GM19328 (cell line): ENCODE data around the gene CARD14.
"Not testable (repeated sequence)": the region's sequence is repeated elsewhere in the genome, so short reads cannot be mapped to it uniquely, and the experiment has no call there.

Experiments
- ATAC-seq: cut with Tn5 transposase; IDR thresholded peaks from one replicate; pipeline ENCODE4 v1.9.1; 2021; ENCODE audit warnings: mild to moderate bottlenecking, moderate library complexity; ENCODE audit not compliant: unreplicated experiment

CARD14 gene

DNA sequence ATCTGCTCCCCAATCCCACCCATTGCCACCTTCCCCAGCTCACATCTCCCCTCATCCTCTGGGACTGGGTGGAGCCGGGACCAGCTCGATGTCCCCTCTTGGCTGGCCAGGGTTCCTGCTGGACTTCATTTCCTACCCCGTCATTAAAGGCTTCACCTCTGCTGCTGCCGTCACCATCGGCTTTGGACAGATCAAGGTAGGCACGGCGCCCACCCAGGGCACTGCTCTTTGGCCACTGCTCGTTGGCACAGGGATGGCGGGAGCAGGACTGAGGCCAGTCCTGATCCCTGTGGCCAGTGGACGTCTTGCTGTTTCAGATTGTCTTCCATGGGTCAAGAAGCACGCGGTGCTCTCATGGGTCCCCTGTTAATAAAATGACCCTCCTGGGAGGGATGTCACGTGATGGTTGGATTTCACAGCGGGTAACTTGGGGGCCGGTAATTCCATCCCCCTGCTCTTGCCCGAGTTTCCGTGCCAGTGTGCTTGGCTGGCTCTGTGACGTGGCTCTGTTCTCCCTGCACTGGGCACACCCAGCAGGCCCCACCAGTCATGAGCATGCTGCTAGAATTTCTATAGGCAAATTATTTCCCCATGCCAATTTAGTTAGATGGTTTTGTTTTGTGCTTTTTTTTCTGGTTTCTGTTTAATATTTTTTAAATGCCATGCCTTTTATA, 53.4 kb downstream of the CARD14 start:
- no peak for ATAC-seq

DNA sequence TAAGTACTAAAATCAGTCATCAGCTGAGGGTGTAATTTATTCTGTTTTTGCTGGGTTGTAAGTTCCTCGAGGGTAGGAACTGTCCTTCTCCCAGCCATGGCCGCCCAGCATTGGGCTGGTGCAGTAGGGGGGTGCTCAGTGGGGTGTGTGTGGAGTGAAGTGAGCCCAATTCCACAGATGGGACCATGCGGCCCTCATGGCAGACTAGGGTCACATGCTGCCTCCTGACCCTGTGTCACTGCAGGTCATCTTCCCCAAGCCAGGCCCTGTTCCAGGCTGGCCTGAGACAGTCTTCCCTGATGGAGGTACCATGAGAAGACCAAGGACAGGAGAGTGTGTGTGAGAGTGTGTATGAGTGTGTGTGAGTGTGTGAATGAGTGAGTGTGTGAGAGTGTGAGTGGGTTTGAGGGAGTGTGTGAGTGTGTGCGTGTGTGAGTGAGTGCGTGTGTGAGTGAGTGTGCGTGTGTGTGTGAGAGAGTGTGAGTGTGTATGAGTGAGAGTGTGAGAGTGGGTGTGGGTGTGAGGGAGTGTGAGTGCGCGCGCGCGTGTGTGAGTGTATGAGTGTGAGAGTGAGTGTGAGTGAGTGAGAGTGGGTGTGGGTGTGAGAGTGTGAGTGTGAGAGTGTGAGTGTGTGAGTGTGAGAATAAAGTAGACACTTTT, 54.1 kb downstream of the CARD14 start:
- no peak for ATAC-seq

DNA sequence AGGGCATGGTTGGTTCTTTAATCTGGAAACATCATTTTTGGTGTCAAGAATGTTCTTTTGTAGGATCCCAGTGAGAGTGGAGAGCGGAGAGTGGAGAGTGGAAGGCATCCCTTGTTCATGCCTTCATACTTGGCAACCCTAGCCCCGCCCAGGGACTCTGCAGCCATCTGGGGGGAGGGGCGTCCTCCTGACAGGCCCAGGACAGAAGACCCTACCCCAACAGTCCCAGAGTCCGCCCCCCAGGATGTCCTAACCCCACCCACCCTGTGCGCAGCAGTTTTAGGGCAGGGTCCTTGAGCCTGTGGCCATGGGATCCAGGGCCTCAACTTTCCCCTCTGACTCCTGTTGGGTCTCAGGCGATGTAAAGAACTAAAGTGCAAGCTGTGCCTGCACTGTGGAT, 54.9 kb downstream of the CARD14 start:
- no peak for ATAC-seq

- ATAC-seq, result no peak
Measured at GRCh38 chr17:80225230-80225629, 55.4 kb downstream of the CARD14 start.

DNA sequence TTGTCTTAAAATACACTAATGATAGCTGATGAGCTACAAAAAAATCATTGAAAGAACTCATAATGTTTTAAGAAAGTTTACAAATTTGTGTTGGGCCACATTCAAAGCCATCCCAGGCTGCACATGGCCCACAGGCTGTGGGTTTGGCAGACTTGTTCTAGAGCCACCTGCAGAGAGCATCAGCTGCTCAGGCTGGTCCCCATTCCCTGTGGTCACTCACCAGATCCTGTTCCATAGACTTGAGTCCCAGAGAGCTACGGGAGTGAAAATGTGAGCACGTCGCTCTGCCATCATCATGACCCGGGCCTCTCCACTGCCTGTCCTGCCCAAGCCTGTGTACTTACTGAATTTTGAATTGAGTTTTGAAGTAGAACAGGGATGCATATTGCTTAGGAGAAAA, 57.3 kb downstream of the CARD14 start:
- ATAC-seq, result no peak

DNA sequence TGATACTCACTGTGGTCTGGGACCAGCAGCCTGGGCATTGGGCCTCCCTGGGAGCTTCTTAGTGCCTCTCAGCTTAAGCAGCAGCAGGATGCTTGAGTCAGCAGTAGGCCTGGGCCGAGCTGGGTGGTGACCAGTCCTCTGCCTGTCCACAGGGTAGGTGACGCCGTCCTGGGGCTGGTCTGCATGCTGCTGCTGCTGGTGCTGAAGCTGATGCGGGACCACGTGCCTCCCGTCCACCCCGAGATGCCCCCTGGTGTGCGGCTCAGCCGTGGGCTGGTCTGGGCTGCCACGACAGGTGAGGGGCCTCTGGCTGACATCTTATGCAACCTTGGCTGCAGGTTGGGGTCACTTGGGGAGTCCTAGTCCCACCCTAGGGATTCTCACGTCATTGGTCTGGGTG, 57.8 kb downstream of the CARD14 start:
- no peak for ATAC-seq

DNA sequence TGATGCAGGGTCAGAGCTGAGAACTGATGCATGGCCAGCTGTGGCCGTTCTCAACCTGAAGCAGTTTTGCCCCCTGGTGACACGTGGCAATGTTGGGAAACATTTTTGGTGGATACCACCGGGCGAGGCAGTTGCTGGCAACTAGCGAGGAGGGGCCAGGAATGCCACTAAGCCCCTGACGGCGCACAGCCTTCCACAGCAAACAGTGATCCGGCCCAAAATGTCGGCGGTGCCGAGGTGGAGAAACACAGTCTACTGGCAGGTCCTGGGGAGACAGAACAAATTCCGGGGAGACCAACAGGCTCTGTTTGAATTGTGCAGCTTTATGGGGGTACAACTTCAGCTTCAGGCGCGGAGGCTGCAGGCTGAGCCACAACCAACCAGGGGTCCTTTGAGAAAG, 58.6 kb downstream of the CARD14 start:
- ATAC-seq, result no peak

DNA sequence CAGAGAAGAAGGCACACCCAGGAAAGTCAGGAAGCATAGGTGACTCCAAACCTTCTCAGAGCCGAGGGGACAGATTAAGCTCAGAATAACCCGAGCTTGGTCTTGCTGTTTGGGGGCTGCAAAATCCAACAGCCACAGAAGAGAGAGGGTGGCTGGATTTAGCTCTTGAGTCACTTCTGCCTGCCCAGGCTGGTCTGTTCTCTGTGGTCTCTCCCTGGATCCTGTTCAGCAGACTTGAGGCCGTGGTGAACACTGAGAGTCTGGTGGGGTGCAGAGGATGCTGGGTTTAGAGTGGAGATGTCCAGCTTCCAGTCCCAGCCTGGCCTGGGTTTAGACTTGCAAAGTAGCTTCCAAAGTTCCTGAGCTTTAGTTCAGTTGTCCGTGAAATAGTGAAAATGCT, 59.2 kb downstream of the CARD14 start:
- ATAC-seq, result no peak

- no peak for ATAC-seq
Measured at GRCh38 chr17:80232438-80232837, 62.6 kb downstream of the CARD14 start.

DNA sequence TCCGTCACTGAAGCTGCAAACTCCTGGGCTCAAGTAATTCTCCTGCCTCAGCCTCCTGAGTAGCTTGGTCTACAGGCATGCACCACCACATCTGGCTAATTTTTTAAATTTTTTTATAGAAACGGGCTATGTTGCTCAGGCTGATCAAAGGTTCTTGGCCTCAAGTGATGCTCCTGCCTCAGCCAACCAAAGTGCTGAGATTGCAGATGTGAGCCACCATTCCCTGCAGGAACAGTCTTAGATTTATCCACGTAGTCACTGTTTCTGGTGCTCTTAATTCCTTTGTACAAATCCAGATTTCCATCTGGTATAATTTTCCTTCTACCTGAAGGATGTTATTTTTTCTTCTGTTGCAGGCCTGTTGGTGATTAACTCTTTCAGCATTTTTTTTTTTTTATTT, 63.4 kb downstream of the CARD14 start:
- ATAC-seq, result no peak

DNA sequence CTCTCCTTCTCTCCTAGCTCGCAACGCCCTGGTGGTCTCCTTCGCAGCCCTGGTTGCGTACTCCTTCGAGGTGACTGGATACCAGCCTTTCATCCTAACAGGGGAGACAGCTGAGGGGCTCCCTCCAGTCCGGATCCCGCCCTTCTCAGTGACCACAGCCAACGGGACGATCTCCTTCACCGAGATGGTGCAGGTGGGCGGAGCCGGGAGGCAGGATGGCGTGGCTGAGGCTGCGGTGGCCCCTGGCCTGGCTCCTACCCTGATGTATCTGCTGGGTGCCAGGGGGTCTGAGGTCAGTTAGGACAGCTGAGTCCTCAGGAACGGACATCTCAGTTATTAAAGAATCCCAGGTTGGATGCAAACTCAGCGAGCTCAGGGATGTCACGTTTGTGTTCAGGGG, 67.1 kb downstream of the CARD14 start:
- ATAC-seq, result no peak

DNA sequence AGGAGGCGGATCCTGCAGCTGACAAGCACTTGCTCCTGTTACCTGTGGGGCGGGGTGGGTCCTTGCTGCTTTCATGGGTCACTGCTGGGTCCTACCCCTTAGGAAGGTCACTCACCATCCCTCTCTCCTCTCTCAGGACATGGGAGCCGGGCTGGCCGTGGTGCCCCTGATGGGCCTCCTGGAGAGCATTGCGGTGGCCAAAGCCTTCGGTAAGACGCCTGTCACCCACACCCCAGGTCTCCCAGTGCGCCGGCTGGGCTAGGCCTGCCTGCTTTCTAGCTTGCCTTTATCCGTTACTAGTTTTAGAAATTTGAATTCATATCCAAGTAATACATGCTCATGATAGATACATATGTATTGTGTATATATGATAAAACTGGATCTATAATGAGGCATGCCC, 67.6 kb downstream of the CARD14 start:
- no peak for ATAC-seq

- ATAC-seq, result no peak
Measured at GRCh38 chr17:80242505-80242904, 72.7 kb downstream of the CARD14 start.

DNA sequence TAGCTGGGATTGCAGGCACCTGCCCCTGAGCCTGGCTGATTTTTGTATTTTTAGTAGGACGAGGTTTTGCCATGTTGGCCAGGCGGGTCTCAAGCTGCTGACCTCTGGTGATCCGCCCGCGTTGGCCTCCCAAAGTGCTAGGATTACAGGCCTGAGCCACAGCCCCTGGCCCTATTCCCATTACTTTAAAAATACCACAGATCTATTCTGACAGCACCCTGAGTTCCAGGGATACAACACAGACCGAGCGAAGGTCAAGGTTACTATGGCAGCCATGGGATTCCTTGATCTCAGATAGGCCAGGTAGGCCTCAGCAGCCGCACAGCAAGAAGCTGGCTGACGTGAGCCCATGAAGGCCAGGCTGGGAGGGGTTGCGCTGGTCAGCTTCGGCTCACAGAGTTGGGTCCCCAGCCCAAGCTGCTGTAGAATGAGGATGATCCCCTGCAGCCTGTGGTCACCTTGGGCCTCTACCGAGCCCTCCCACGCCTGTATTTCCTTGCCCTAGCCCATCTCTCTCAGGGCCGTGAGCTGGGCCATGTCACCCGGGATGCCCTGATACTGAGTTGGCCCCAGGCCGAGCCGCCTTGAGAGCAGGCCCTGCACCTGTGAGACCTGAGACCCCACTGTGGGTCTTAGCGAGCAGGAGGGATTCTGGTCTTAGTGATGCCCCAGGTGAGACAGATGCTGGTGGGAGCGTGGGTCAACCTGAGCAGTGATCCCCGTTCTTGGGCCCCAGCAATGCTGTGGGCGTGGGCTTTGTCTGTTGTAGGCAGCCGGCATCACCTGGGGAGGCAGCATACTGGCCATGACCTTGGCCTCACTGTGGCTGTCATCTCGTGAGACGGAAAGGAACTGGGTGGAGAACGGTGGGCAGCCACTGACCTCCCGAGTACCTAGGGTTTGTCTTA, 74.0 kb downstream of the CARD14 start:
- ATAC-seq, result no peak

DNA sequence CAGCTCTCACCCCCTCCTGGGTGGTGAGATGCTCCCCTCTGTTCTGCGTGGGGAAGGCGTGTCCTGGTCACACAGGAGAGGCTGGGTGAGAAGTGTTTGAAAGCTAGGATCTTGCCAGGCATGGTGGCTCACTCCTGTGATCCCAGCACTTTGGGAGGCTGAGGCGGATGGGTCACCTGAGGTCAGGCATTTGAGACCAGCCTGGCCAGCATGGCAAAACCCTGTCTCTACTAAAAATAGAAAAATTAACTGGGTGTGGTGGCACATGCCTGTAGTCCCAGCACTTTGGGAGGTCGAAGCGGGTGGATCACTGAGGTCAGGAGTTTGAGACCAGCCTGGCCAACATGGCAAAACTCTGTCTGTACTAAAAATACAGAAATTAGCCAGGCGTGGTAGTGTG, 74.6 kb downstream of the CARD14 start:
- ATAC-seq, result not testable (repeated sequence)

GRCh38 chr17:80244871-80245509, 75.2 kb downstream of the CARD14 start:
- no peak for ATAC-seq

GRCh38 chr17:80245566-80246265, 75.9 kb downstream of the CARD14 start:
- ATAC-seq, result no peak

- ATAC-seq, result no peak
Measured at GRCh38 chr17:80246266-80246681, 76.4 kb downstream of the CARD14 start.

DNA sequence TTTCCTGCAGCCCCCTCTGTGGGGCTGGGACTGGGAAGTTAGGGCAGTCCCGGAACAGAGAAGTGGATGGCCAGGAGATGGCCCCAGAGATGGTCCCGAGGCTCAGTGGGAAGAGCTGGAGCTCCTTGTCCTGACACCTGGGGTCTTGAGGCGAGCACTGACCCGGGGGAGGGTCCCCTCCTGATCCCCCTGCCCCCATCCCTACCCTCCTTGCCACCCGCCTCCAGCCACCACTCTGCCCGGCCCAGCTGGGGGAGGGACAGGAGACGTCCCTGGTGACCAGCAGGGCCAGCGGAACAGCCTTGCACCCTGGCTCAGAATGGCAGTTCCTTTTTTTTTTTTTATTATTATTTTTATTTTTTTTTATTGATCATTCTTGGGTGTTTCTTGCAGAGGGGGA, 76.9 kb downstream of the CARD14 start:
- no peak for ATAC-seq

DNA sequence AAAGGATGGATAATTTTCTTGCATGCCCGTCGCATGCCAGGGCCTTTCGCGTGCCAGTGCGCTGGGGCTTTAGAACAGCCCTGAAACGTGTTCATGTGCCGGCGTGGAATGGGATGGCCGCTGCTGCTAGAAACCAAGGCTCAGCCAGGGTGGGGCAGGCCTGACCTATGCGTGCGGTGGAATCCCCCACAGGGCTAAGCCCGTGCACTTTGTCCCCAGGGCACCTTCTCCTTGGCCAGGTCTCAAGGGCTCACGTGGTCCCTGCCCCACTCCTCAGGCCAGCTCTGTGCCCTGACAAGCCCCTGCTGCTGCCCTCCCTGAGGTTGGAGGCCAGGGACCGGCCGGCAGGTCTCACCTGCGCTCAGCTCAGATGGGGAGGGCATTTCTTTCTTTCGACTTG, 77.7 kb downstream of the CARD14 start:
- no peak for ATAC-seq
